Panc1 (cell line): ENCODE results near the gene PUS1. TPM values are rescaled to one million over a fixed set of nuclear protein-coding genes. Genes with fewer than 3 reads are reported as not detected.

ENCODE experiments used
- ATAC-seq: fragments of 200-7000 bp; cut with Tn5 transposase; 2 replicates; pipeline ENCODE4 v1.9.1; 2020; ENCODE audit warnings: mild to moderate bottlenecking, moderate library complexity
- BruUV-seq: library from RNA; stranded (reverse); fragments of 400-500 nt; replicated peaks from 2 replicates; lab custom pipeline; 2021; lab: Mats Ljungman, UMichigan
- CTCF ChIA-PET: fragments of 300-600 bp; sonication (Branson Sonifier 250); formaldehyde crosslinking; loops from one replicate; lab custom pipeline; 2022; ENCODE audit warnings: antibody characterized with exemption; lab: Charles Lee
- POLR2A ChIA-PET: fragments of 300-600 bp; sonication (Branson Sonifier 250); formaldehyde crosslinking; loops from one replicate; lab custom pipeline; 2022; ENCODE audit warnings: antibody characterized with exemption; lab: Charles Lee
- DNase-seq: peaks from one replicate; pipeline ENCODE4 v3.0.0-alpha.2; 2010; ENCODE audit warnings: low read depth, low spot score
- H3K27ac ChIP-seq: 2 replicates; pipeline ENCODE4 v1.5.1; 2011; ENCODE audit warnings: mild to moderate bottlenecking, low read length, inconsistent platforms
- H3K27me3 ChIP-seq: fragments of 200-500 bp; sonication (Bioruptor generic); 2 replicates; pipeline ENCODE4 v1.6.0; 2014; ENCODE audit warnings: low read length, inconsistent platforms; ENCODE audit not compliant: control insufficient read depth, insufficient read depth
- H3K36me3 ChIP-seq: fragments of 200-500 bp; sonication (Bioruptor generic); 2 replicates; pipeline ENCODE4 v1.5.1; 2014; ENCODE audit warnings: inconsistent platforms, mild to moderate bottlenecking, low read length, moderate library complexity; ENCODE audit not compliant: control insufficient read depth, insufficient read depth
- H3K4me1 ChIP-seq: 2 replicates; pipeline ENCODE4 v1.5.1; 2011; ENCODE audit warnings: inconsistent platforms, mild to moderate bottlenecking, low read length, moderate library complexity; ENCODE audit not compliant: control insufficient read depth, insufficient read depth
- H3K4me3 ChIP-seq, 2 experiments: 2 replicates each; pipeline ENCODE4 v1.5.1; 2011 to 2012; ENCODE audit warnings: low read depth in 2 of 2, low read length in 2 of 2, mild to moderate bottlenecking in 2 of 2, inconsistent platforms in 1 of 2, moderate library complexity in 1 of 2
- H3K9me3 ChIP-seq: fragments of 200-500 bp; sonication (Bioruptor generic); 2 replicates; pipeline ENCODE4 v1.5.1; 2014; ENCODE audit warnings: low read depth, mild to moderate bottlenecking, inconsistent platforms, low read length, moderate library complexity; ENCODE audit not compliant: control insufficient read depth, insufficient read depth
- CTCF ChIP-seq: fragments of 450-650 bp; IDR thresholded peaks from 2 replicates; pipeline ENCODE4 v1.5.1; 2017; ENCODE audit warnings: mild to moderate bottlenecking
- POLR2AphosphoS5 ChIP-seq: IDR thresholded peaks from 2 replicates; pipeline ENCODE4 v1.6.1; 2012; ENCODE audit warnings: mild to moderate bottlenecking, low read depth, low read length, moderate library complexity
- SIN3A ChIP-seq: IDR thresholded peaks from 2 replicates; pipeline ENCODE4 v1.6.1; 2012; ENCODE audit warnings: low read depth, mild to moderate bottlenecking, low read length, moderate library complexity, borderline replicate concordance; ENCODE audit not compliant: insufficient read depth
- TCF7L2 ChIP-seq: IDR thresholded peaks from 2 replicates; pipeline ENCODE4 v1.6.1; 2011; ENCODE audit warnings: mild to moderate bottlenecking, low read depth, low read length, inconsistent platforms
- in situ Hi-C: cut with HindIII; loops from 2 replicates; pipeline ENCODE4 v1.10.0; 2016; ENCODE audit warnings: low sequenced_read_pairs, low pct_unique_long_range_greater_than_20kb
- intact Hi-C: fragments of 100-400 bp; cut with micrococcal nuclease; formaldehyde crosslinking; loops from one replicate; pipeline ENCODE4 v1.10.0; 2022; ENCODE audit not compliant: unreplicated experiment
- total RNA-seq: library from RNA; stranded (reverse); gene quantifications from one replicate; pipeline ENCODE4 v1.2.1, GENCODE V29; 2021; ENCODE audit not compliant: unreplicated experiment
- TF ChIP-seq, protein P1 (sequence below), 2 experiments: IDR thresholded peaks; 2 replicates each; pipeline ENCODE4 v1.6.1; 2011 to 2012; ENCODE audit warnings: low read depth in 2 of 2, control low read depth in 1 of 2, low read length in 1 of 2, mild to moderate bottlenecking in 1 of 2, moderate library complexity in 1 of 2; ENCODE audit not compliant: insufficient read depth in 1 of 2

Gene PUS1
- total RNA-seq, 1 experiment from 2014 or later: 108 TPM

- Histone ChIP-seq H3K27ac (peak overlapping the region; percentile 54), H3K9me3 (no peaks in the 10 kb centered on the region), H3K27me3 (no peaks in the 10 kb centered on the region), H3K4me3 (peak overlapping the region; percentile 70 to 82), H3K4me1 (peaks cover 4% of the 10 kb centered on the region; the same call in 1 of the 2 replicates), H3K36me3 (no peaks in the 10 kb centered on the region)
- intact Hi-C loops (no loop called here), in situ Hi-C loops (no loop called here)
- ChIA-PET CTCF (no interaction called here), POLR2A (no interaction called here)
- TF ChIP-seq, protein P1, sequence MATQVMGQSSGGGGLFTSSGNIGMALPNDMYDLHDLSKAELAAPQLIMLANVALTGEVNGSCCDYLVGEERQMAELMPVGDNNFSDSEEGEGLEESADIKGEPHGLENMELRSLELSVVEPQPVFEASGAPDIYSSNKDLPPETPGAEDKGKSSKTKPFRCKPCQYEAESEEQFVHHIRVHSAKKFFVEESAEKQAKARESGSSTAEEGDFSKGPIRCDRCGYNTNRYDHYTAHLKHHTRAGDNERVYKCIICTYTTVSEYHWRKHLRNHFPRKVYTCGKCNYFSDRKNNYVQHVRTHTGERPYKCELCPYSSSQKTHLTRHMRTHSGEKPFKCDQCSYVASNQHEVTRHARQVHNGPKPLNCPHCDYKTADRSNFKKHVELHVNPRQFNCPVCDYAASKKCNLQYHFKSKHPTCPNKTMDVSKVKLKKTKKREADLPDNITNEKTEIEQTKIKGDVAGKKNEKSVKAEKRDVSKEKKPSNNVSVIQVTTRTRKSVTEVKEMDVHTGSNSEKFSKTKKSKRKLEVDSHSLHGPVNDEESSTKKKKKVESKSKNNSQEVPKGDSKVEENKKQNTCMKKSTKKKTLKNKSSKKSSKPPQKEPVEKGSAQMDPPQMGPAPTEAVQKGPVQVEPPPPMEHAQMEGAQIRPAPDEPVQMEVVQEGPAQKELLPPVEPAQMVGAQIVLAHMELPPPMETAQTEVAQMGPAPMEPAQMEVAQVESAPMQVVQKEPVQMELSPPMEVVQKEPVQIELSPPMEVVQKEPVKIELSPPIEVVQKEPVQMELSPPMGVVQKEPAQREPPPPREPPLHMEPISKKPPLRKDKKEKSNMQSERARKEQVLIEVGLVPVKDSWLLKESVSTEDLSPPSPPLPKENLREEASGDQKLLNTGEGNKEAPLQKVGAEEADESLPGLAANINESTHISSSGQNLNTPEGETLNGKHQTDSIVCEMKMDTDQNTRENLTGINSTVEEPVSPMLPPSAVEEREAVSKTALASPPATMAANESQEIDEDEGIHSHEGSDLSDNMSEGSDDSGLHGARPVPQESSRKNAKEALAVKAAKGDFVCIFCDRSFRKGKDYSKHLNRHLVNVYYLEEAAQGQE (IDR thresholded peaks at IDR 0.05; ENCODE audit: insufficient read depth in 1 of 2, low read depth in 2 of 2, low read length in 1 of 2): no peak
- TF ChIP-seq SIN3A: peak; percentile 73; the same call in 1 of the 2 replicates
- ATAC-seq (peak; percentile 85), DNase-seq (no peak)
- no TSS peak for BruUV-seq
Measured at GRCh38 chr12:131896080-131896810, 32.8 kb upstream of the PUS1 start.

GRCh38 chr12:131896811-131897270 is 32.2 kb upstream of the PUS1 start:
- ChIA-PET POLR2A (no interaction called here), CTCF (no interaction called here)
- DNase-seq (no peak), ATAC-seq (no peak)
- BruUV-seq: no TSS peak
- Histone ChIP-seq H3K4me3 (peak overlapping the region; percentile 70 to 82), H3K9me3 (no peaks in the 10 kb centered on the region), H3K36me3 (no peaks in the 10 kb centered on the region), H3K4me1 (peaks cover 4% of the 10 kb centered on the region; the same call in 1 of the 2 replicates), H3K27me3 (no peaks in the 10 kb centered on the region), H3K27ac (peak overlapping the region; percentile 54)
- TF ChIP-seq, protein P1 (IDR thresholded peaks at IDR 0.05; ENCODE audit: insufficient read depth in 1 of 2, low read depth in 2 of 2, low read length in 1 of 2): no peak
- TF ChIP-seq TCF7L2 (no peak), SIN3A (no peak), CTCF (no peak), POLR2AphosphoS5 (no peak)
- intact Hi-C loops (no loop called here), in situ Hi-C loops (no loop called here)
